HG02938 (cell line): ENCODE data around the gene MYCL.

ENCODE experiments used
- ATAC-seq: cut with Tn5 transposase; IDR thresholded peaks from one replicate; pipeline ENCODE4 v1.9.1; 2021; ENCODE audit warnings: mild to moderate bottlenecking, moderate library complexity; ENCODE audit not compliant: unreplicated experiment

The MYCL gene, protein sequence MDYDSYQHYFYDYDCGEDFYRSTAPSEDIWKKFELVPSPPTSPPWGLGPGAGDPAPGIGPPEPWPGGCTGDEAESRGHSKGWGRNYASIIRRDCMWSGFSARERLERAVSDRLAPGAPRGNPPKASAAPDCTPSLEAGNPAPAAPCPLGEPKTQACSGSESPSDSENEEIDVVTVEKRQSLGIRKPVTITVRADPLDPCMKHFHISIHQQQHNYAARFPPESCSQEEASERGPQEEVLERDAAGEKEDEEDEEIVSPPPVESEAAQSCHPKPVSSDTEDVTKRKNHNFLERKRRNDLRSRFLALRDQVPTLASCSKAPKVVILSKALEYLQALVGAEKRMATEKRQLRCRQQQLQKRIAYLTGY

DNA sequence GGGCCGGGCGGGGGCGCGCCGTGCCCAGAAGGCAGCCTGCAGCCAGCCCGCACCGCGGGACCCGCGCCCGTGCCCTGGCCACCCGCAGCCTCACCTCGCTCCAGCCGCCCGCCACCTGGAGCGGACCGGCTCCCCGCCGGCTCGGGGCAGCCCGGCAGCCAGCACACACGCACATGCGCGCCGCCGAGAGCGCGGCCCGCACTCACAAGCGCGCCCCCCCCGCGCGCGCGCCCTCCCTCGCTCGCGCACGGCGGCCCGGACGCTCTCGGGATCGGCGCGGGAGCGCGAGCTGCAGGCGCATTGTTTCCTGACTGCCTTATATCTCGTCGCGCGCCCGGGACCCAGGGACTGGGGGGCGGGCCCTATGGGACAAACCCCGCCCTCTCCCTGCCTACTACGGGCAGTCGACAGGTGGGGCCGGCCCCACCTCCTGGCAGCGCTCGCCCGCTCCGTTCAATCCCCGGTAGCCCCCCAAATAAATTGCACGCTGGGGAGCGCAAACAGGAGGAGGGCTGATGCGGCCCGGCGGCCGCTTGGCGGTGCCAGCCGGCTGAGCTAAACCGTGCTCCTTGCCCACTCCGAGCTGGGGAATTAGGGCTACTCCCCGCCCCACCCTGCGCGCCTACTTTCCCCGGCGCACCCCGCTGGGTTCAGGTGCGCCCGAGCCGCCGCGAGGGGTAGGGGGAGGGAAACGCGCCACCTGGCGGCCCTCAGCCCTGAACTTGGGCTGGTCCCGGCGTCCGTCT is at the start of gene MYCL:
Gene MYCL, minus strand, starts transcription at position 204 of the 746 bp plus-strand sequence. CDS start 483 bp downstream, outside the sequence.
- peak; percentile 61 for ATAC-seq

DNA sequence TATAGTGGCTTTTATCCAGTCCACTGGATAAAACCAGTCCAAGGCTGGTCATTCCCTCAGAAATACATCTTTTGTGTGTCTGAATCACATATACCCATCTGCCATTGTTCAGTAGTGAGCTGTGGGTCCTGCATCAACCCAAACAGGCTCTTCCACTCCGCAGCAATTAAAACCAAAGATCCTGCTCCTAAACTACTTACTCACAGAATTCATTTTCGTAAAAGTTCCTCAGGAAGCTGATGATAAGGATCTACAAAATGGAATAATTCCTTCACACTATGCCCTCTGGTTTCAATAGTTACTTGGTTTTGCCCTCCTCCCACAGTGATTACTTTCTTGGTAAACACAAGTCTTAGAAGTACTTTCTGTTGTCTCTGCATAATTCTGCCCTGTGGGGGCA is 48.2 kb upstream of the MYCL start:
- no peak for ATAC-seq

DNA sequence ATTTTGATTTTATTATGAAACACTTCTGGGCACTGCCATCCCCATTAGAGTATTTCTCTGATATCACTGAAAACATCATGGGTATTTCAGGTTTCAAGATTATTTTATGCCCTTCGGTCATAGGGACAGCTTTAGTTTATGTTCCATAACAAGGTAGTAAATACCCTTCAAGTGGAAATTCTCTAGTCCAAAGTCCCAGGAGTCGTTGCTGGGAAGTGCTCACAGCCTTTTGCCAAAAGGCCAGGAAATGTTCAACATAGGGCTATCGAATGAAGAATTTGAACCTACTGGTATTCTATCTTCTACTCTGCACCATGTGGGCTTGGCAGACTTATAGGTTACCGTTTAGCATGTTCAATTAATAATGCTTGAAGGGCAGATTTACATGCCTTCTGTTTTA is 45.5 kb upstream of the MYCL start:
- no peak for ATAC-seq

DNA sequence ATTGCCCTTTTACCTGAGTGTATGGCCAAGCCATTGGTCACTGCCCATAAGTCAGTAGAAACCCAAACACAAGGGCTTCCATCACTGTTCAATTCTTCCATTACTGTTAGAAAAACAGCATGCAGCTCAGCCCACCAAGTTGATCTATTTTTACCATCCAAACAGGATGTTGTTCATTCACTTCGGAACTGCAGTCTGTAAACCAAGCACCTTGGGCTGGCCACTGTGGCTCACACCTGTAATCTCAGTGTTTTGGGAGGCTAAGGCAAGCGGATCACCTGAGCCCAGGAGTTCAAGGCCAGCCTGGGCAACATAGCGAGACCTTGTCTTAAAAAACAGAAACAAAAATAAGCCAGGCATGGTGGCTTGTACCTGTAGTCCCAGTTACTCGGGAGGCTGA is 44.5 kb upstream of the MYCL start:
- no peak for ATAC-seq

DNA sequence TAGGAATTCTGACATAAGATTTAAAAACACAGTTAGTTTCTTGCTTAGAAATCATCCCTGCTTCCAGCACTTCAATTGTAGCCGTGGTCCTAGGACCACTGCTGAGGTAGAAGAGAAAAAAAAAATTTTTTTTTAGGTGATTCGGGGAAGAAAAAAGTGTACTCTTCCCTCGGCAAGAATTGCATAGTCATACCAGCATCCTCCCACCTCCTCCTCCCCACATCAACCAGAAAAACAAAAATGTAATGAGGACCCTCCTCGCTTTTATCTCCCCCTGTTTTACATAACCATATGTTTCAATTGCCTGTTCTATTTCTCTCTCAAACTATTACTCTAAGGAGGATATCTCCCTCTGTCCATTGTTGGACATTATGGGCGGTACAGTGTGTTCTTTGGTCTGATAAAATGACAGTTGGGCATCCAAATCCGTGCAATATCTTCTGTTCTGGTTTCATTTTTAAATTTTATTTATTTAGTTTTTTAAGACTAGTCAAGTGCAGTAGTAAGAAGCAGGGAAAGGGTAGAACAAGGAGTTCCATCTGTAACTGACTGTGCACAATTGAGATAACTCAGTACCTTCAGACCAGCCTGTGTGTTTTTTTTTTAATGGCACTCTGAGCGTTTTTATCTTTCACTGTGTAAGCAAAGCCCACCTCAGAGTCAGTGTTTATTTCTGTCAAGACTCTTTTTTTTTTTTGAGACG is 42.8 kb upstream of the MYCL start:
- ATAC-seq = no peak

DNA sequence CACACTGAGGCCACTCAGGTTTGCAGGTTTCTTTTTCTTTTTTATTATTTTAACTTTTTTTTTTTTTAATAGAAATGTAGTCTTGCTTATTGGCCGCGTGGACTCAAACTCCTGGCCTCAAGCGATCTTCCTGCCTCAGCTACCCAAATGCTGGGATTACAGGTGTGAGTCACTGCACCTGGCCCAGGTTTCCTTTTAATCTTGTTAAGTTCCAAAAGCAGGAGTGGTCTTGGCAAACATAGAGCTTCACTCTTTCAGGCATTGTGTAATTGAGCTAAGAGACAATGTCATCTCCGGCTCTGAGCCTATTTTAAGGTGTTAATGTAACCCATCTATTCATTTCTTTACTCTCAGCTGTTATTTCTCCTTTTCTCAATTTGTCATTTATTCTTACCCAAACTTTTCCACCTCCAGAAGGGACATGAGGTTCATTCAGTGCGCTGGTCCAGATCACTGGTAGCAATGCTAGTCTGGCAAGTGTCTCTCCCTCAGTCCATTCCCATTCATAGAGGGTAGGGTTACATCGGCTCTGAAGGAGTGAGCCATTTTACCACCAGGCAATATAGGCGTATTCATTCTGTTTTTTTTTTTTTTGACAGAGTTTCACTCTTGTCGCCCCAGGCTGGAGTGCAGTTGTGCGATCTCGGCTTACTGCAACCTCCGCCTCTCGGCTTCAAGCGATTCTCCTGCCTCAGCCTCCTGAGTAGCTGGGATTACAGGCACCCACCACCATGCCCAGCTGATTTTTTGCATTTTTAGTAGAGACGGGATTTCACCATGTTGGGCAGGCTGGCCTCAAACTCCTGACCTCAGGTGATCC is 42.0 kb upstream of the MYCL start:
- no peak for ATAC-seq

DNA sequence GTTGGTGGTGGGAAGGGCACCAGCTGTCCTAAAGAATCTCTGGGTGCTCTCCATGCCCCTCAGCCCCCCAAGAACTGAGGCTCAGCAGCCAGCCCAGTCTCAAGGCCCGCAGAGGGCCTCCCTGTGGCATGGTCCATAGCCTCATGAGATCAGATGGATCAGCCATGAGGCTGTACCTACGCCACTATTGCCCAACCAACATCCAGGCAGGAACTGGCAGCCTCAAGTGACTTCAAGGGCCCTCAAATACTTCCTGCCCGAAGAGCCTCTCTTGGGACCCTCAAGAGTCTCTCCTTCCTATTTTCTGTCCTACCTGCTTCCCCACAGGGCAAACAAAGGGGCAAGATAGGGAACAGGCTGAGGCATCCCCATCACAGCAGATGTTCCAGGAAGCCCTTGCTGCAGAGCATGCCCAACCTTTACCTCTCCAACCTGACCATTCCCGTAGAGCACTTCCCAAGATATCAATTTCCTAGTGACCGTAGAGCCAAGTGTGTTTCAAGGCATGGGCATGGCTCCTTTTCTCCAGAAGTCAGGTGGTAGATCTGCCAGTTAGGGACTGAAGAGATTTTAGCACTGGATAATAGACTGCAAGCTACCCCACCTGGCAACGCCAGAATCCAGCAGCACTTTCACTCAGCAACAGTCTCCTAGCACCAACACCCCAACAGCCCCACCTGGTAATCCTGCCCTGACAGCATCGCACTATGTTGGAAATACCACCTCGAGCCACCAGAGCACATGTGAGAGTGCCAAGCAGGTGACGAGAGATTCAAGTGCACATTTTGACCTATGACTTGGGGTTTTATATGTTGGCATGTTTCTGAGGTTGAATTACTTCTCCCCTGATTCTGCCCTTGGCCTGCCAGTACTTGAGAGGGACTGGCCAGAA is 39.5 kb upstream of the MYCL start:
- no peak for ATAC-seq

DNA sequence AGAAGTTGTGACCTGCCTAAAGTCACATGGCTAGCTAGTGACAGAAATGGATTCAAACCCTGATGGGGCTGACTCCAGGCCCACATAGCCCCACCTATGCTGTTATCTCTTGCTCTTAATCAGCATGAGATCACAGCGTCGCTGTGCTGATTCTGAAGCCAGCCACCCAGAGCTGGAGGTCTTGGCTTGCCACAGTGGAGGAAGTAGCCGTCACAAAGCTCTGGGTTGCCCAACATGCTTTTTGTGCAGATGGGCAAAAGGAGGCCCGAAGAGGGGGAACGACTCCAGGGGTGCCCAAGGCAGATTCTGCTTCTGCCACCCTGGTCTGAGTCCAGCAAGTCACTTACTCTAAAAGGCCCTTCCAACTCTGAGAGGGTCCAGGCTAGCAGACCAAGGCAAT is 38.5 kb upstream of the MYCL start:
- no peak for ATAC-seq

DNA sequence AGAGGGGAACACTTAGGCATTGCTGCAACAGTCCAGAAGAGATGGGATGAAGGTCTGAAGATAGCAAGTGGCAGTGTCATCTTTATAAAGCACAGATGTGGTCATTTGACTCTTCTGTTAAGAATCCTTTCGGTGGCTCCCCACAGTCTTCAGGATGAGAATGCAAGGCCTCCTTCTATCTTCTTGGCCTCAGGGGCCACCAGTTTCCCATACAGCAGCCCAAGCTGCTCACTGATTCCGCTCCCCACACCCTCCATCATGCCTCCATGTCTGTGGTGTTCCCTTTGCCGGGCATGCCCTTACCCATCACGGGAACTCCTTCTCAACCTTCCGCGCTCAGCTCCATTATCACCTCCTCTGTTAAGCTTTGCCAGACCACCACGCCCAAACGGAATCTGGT is 37.1 kb upstream of the MYCL start:
- no peak for ATAC-seq

DNA sequence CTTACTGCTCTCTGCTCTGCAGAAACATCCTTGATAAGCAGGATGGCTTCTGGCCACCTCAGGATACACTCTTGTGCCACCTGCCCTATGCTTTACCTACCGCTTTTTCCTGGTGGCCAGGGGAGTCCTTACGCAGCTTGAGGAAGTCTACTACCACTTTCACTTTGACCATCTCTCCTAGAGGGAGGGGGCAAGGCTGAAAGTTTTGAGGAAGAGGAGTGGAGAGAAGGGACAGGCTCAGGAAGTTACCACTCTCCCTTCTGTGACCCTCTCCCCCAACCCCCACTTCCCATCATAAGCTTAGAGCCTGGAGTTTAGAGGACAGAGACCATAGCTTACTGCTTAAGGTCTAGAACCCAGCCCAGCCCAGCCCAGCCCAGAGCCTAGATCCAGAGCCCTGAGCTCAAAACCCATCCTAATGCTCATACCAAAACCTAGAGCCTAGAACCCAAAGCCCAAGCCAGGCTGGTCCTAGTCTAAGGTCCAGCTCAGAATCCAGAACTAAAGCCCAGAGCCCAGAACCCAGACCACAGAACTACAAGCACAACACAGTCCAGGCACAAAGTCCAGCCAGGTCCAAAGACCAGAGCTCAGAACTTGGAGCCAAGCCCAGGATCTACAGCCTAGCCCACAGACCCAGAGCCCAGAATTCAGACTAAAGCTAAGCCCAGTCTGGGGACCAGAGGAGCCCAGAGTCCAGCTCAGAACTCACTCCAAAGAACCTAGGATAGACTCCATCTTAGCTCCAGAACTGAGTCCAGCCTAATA is 35.2 kb upstream of the MYCL start:
- no peak for ATAC-seq

DNA sequence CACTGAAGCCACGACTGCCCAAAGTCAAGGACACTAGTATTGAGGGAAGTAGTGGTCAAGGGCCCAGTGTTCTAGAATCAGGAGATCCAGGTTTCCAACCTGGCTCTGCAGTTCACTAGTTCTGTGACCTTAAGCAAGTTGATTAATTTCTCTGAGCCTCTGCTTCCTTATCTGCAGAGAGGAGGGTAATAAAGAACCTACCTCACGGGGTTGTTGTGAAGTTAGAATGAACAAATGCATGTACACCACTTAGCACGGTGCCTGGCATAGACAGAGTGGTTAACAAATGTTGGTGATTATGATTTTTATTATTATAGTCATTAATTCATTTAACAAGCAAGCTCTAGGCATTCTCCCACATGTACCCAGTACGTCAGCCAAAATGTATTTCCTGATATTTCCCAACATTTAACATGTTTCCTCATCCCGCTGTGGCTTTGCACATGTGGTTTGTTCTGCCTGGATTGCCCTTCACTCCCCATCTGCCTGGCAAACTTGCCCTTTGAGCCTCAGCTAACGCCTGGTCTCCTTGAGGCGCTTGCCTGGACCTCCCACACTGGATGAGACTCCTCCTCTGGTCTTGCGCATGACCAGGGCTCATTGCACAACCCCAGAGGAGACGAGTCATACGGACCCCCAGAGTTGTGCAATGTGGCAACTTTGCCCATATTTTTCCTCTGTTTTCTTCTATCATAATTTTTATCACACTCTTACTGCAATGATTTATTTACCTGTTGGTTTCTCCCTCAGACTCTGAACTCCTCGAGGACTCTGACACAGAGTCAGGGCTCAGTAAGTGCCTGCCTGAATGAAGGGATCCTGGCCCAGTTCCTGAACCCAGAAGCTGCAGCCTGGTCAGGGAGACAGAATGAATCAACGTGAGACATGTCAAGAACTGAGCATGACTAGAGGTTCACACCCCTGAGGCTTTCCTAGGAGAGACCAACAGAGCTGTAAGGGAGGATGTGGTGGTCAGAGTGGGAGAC is 32.5 kb upstream of the MYCL start:
- no peak for ATAC-seq

DNA sequence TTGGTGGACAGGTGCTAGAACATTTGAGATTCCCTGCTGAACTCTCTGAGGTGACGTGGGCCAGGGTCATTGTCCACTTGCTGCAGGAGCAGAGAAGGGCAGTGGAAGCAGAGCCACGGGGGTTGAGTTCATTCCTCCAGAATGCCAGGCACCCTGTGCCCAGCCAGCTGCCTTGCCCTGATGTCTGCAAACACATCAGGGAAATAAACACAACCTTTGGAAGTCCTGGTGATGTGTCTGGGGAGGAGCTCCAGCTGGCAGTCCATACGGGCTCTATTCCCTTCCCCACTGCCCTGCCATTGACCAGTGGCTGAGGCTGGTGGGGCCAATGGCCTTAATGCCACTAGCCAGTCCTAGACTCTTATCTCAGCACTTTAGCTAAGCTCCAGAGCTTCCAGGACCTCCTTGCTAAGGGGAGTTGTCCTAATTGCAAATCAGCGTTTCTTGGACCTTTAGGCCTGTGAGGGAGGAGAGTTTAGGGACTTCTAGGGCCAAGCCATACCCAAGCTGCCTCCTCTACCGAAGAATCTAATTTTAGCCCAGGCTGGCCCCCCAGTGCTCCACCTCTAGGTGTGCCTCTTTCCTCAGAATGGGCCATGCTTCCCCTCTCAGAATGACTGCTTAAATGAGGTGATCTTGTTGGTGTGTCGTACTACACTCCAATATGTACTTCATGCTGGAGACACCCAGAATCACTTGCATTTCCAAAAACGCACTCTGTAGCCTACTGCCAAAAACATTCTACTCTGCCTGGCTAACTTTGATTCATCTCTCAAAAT is 27.3 kb upstream of the MYCL start:
- no peak for ATAC-seq

DNA sequence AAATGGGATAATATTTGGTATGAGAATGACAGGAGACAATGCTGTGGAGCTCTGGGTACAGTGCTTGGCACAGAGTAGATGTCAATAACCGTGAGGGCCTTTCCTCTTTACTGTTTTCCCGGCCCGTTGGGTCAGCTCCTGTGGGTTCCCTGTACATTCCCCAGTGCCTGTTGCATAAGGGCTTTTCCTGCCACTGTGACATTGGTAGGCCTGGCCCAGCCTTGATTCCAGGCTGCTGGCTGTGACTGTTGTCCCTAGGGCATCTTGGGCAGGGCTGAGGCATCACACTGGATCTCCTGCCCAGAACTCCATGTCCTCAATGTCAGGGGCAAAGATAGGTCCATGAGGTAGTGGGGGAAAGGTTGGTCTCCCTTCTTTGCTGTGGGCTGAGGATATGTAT is 25.8 kb upstream of the MYCL start:
- no peak for ATAC-seq

DNA sequence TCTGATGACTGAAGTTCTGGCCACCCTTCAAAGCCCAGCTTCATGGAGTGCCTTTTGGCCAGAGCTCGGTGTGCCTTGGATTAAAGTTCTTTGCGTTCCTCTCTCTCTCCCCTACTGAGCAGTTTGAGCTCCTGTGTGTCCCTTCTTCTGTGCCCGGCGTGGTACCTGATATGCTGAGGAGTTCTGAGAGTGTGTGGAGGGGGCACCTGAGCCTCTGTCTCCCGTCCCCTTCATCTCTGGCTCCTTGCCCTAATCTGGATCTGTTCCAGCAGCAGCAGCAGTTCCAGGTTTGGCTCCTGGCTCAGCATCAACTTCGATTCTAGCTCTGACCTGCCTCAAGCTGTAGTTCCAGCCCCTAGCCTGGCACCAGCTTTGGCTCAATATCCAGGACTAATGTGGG is 25.1 kb upstream of the MYCL start:
- no peak for ATAC-seq

DNA sequence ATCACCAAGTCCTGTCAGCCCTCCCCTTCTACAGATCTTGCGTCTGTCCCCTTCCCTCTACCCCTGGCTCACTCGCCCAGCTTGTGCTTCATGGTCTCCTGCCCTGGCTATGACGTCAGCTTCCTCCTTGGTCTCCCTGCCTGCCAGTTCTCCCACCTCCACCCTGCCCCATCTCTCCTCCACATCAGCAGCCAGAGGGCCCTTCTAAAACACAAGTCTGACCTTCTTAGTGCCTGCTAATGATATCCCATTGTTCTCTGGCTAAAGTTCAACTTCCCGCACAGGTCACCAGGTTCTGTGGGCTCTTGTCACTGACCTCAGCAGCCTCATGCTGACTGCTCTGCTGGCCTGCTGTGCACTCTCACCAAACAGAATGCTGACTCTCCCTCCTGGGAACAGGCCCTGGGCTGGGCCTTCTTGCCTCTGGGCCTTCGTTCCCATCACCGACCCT is 24.7 kb upstream of the MYCL start:
- no peak for ATAC-seq

DNA sequence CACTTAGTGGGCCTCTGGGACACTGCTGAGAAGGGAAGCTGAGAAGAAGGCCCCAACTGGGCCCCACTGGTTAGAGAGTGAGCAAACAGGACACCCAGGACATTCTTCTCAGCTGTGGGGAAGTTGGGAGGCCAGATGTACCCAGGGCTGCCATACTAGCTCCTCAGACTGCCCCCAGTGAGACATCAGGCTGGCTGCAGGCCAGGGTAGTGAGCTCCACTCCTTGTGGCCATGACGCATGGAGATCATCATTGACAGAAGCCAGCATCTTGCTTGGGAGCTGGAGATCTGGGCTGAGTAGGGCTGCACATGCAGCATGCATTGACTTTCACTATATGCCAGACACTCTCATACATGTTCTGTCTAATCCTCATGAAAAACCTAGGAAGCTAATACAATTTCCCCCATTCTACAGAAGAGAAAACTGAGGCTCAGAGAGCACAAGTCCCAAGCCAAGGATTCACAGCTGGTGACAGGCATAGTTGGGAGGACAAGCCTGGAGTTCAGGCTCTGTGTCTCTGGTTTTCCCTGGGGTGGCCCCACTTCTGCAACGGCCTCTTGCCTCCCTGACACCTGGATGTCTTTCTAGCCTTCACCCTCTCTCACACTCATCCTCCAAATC is 24.1 kb upstream of the MYCL start:
- no peak for ATAC-seq

DNA sequence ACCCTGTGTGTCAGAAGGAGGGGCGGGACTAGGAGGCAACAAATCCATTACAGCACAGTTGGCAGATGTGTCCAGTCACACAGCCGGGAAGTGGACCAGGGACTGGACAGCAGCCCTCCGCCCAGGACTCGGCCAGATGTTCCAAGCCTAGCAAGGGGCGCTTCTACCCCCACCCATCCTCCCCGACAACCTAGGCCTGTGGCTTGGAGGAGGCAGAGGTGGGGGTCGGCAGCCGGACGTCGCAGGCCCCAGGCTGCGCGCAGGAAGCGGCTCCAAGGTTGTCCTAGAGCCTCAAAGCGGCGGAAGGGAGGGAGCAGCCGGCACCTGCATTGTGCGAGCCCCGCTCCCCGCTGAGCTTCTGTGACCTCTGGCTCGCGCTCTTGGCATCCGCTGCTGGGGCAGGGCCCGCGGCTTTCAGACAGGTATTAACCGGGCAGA is 20.6 kb upstream of the MYCL start:
- ATAC-seq = no peak
